ENCODE measurements around the gene CXCL9. TPM values are rescaled to one million over a fixed set of nuclear protein-coding genes. Genes with fewer than 3 reads are reported as not detected.

CXCL9 gene
- total and polyA plus RNA-seq, 3 donors from 2014 or later, result 3.9 to 11.2 (median 3.9) TPM

DNA sequence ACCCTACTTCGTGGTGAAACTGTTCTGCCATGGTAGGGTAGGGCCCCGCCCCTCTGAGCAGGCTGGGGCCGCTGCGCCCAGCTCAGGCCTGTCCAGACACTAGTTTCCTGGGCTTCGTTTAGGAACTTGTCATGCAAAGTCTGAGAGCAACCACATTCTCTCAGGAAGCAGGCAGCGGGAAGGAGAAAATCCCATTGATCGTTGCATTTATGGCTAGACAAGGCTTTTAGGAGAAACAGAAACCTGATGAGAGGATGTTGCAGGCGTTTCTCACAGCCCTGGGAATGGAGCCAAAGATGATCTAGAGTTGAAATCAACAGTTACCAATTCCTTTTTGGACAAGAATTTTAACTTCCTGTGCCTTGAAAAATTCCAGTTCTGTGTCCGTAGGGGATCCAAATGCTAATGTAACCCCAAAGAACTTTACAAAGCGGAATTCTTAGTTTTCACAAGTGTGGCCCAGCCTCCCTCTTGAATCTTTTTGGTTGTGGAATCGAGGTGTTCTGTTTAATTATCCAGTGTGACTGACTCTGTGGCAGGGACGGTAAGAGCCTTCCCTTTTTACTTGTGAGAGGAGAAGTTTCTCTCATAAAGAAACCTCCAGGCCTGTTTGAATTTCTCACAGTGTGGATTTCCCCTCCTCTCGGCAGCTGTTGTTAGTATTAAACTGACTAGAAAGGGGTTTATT is 4.5 kb upstream of the CXCL9 start:
- 28 to 35% methylated on average over 13 of the region's 13 CpGs for WGBS, 2 donors
- DNase-seq, result peak; percentile 31
- intact Hi-C loops (cut with DNase I; ENCODE audit: low total_unique reads), result no loop called here

GRCh38 chr4:76011018-76011670 is 3.8 kb upstream of the CXCL9 start:
- Histone ChIP-seq H3K27me3 (no peaks in the 10 kb centered on the region), H3K4me1 (peaks cover 12% of the 10 kb centered on the region), H3K9me3 (no peaks in the 10 kb centered on the region), H3K4me3 (peak overlapping the region; percentile 39 to 54), H3K36me3 (ENCODE audit: low read depth, missing control alignments) (no peaks in the 10 kb centered on the region), H3K27ac (peak overlapping the region; percentile 69 to 77)
- DNase-seq, result peak; percentile 37
- intact Hi-C loops (cut with DNase I; ENCODE audit: low total_unique reads), result no loop called here
- WGBS, 2 donors, result 72 to 76% methylated on average over 31 of the region's 31 CpGs
- no peak for TF ChIP-seq POLR2A (IDR thresholded peaks at IDR 0.05)

More for the DNA sequence above, 4.5 kb upstream of the CXCL9 start:
- TF ChIP-seq, protein P1, sequence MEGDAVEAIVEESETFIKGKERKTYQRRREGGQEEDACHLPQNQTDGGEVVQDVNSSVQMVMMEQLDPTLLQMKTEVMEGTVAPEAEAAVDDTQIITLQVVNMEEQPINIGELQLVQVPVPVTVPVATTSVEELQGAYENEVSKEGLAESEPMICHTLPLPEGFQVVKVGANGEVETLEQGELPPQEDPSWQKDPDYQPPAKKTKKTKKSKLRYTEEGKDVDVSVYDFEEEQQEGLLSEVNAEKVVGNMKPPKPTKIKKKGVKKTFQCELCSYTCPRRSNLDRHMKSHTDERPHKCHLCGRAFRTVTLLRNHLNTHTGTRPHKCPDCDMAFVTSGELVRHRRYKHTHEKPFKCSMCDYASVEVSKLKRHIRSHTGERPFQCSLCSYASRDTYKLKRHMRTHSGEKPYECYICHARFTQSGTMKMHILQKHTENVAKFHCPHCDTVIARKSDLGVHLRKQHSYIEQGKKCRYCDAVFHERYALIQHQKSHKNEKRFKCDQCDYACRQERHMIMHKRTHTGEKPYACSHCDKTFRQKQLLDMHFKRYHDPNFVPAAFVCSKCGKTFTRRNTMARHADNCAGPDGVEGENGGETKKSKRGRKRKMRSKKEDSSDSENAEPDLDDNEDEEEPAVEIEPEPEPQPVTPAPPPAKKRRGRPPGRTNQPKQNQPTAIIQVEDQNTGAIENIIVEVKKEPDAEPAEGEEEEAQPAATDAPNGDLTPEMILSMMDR (IDR thresholded peaks at IDR 0.05), result no peak
- TF ChIP-seq POLR2A (IDR thresholded peaks at IDR 0.05), result no peak
- Histone ChIP-seq H3K9me3 (no peaks in the 10 kb centered on the region), H3K27me3 (no peaks in the 10 kb centered on the region), H3K4me3 (peak overlapping the region; percentile 39 to 54), H3K4me1 (peaks cover 12% of the 10 kb centered on the region), H3K36me3 (ENCODE audit: low read depth, missing control alignments) (no peaks in the 10 kb centered on the region), H3K27ac (peak overlapping the region in 1 of 2 donors; percentile 77)

GRCh38 chr4:76010576-76010975 is 3.3 kb upstream of the CXCL9 start:
- intact Hi-C loops (cut with DNase I; ENCODE audit: low total_unique reads), result no loop called here
- H3K27me3 ChIP-seq, result no peaks in the 10 kb centered on the region

GRCh38 chr4:76009311-76009710 is 2.0 kb upstream of the CXCL9 start:
- intact Hi-C loops (cut with DNase I; ENCODE audit: low total_unique reads), result no loop called here

More at GRCh38 chr4:76010576-76010975, 3.3 kb upstream of the CXCL9 start:
- Histone ChIP-seq H3K27ac (no peak overlapping the region), H3K4me1 (peaks cover 12% of the 10 kb centered on the region), H3K9me3 (no peaks in the 10 kb centered on the region), H3K36me3 (ENCODE audit: low read depth, missing control alignments) (no peaks in the 10 kb centered on the region), H3K4me3 (peak overlapping the region; percentile 39 to 54)
- TF ChIP-seq, protein P1 (IDR thresholded peaks at IDR 0.05), result no peak
- TF ChIP-seq POLR2A (IDR thresholded peaks at IDR 0.05), result no peak
- 60 to 67% methylated on average over 13 of the region's 13 CpGs for WGBS, 2 donors
- no peak for DNase-seq

GRCh38 chr4:76003620-76004019 is 3.7 kb downstream of the CXCL9 start:
- intact Hi-C loops (cut with DNase I; ENCODE audit: low total_unique reads), result no loop called here
- Histone ChIP-seq H3K4me3 (no peak overlapping the region), H3K4me1 (no peaks in the 10 kb centered on the region), H3K9me3 (no peaks in the 10 kb centered on the region), H3K27ac (no peak overlapping the region), H3K36me3 (ENCODE audit: low read depth, missing control alignments) (no peaks in the 10 kb centered on the region), H3K27me3 (no peaks in the 10 kb centered on the region)
- TF ChIP-seq, protein P1 (IDR thresholded peaks at IDR 0.05), result no peak
- TF ChIP-seq POLR2A (IDR thresholded peaks at IDR 0.05), result no peak
- DNase-seq, result no peak
- WGBS, 2 donors, result 82 to 90% methylated on average over 3 of the region's 3 CpGs

More at GRCh38 chr4:76009311-76009710, 2.0 kb upstream of the CXCL9 start:
- Histone ChIP-seq H3K36me3 (ENCODE audit: low read depth, missing control alignments) (no peaks in the 10 kb centered on the region), H3K4me1 (peaks cover 12% of the 10 kb centered on the region), H3K4me3 (no peak overlapping the region), H3K9me3 (no peaks in the 10 kb centered on the region), H3K27ac (no peak overlapping the region), H3K27me3 (no peaks in the 10 kb centered on the region)
- WGBS, 2 donors, result 83 to 86% methylated on average over 5 of the region's 5 CpGs
- DNase-seq, result no peak
- no peak for TF ChIP-seq POLR2A (IDR thresholded peaks at IDR 0.05)
